CD4-positive, alpha-beta T cell treated with Interferon gamma for 1 hour (primary cell): ENCODE data around the gene CDH26.
A peak's percentile ranks its signal among the peaks of the same experiment; 100 is the strongest.

ENCODE experiments used
- DNase-seq: peaks from one replicate; pipeline ENCODE4 v3.0.0-alpha.2; 2020

The CDH26 gene

DNA sequence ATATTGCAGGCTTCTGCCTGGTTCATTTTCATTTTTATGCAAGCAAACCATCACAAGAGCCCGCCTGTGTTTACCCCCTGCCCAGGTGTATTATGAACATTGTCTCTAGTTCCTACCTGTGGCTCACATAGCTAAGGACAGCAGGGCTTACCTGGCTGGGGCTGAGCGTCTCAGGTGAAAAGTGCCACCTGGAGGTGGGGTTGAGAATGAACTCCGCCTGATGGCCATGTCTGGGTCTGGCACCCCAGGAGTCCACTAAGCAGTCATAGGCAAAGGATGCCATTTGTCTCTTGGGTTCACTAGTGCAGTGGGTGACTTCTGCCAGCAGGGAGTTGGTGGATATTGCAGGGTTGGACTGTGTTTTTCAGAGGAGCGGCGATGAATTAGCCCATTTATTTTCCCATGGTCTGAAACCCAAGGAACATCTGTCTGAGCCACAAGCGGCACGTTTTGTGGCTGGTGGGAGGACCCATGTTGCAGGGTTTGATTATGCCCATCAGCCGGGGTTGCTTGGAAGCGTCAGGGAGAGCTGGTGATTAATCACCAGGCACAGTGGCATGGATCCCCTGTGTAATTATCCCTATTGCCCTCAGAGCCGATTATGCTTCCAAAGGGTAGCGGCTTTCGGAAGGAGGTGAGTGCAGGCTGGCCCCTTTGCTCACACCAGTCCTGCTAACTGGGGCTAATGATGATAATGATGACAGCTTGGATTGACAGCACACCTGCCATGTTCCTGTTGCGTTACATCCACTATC is 92.1 kb downstream of the CDH26 start:
- no peak for DNase-seq

DNA sequence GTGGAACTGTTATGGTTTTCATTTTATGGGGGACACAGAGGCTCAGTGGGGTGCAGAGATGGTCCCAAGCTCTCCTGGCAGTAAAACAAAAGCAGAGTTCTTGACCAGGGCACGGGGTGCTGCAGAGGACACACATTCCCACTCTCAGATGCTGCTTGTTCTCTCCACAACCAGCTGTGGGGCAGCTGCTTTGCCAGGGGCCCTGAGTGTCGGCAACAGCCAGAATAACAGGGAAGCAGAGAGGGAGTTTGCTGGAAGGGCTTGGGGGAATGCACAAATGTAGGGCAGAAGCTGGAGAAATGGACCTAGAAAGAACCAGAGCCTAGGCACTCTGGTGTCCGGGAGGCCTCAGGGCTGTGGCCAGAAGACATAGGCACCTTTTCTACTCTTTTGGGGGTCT is 93.7 kb downstream of the CDH26 start:
- DNase-seq = no peak

DNA sequence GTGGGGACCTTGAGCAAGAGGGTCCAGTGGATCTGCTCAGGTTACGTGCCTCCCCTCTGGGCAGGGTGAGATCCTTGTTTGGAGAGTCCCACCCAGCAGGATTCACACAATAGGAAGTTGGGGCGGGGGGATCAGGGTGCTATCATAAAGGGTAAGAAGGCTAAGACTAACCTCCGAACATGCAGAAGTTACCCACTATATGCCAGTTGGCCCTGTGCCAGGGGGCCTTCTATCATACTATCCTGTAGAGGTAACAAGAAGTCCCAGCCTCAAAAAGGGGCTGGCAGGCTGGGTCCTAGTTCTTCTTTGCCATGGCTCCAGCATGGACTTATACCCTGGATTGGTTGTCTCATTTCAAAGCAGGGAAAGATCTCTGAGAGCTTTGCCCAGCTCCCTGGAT is 94.1 kb downstream of the CDH26 start:
- DNase-seq = no peak

DNA sequence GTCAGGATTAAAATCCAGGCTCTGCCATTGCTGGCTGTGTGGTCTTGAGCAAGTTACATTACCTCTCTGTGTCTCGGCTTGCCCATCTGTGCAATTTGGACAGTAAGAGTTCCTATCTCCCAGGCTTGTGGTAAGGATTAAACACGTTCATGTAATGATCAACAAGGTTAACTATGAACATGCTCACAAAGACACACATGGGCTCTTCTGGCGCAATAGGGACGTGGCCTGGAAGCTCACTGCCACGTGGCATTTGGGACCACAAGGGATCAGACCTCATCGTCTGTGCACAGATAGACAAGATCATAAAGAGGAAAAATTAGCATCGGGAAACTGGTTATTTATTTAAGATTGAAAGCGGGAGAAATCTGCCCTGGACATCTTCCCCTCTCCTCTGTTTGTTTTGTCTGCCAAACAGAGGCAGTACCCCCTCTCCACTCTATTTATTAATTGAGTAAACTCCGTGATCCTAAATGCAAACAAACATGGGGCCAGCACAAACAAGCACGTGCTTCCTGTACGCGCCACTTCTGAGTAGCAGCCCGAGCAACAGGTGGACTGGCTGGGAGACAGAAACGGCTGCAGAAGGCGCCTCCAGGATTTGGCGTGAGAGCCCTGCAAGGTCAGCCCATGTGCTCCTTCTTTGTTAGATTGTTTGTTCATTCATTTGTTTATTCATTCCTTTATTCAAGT is 95.0 kb downstream of the CDH26 start:
- DNase-seq = no peak

DNA sequence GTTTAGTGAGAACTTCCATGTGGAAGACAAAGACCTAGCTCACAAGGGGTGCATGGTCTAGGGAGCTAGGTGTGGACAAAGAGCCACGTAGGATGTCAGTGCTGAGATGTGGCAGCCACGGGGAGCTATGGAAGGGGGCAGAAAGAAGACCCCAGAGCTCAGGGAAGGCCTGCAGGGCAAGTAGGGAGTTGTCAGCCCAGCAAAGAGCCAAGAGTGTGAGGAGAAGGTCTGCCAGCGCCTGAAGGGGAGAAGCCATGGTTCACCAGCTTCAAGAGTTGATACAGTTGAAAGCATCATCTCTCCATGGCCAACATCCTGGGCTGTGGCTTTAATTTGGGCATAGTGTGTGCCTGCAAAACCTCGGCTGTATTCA is 95.6 kb downstream of the CDH26 start:
- no peak for DNase-seq

DNA sequence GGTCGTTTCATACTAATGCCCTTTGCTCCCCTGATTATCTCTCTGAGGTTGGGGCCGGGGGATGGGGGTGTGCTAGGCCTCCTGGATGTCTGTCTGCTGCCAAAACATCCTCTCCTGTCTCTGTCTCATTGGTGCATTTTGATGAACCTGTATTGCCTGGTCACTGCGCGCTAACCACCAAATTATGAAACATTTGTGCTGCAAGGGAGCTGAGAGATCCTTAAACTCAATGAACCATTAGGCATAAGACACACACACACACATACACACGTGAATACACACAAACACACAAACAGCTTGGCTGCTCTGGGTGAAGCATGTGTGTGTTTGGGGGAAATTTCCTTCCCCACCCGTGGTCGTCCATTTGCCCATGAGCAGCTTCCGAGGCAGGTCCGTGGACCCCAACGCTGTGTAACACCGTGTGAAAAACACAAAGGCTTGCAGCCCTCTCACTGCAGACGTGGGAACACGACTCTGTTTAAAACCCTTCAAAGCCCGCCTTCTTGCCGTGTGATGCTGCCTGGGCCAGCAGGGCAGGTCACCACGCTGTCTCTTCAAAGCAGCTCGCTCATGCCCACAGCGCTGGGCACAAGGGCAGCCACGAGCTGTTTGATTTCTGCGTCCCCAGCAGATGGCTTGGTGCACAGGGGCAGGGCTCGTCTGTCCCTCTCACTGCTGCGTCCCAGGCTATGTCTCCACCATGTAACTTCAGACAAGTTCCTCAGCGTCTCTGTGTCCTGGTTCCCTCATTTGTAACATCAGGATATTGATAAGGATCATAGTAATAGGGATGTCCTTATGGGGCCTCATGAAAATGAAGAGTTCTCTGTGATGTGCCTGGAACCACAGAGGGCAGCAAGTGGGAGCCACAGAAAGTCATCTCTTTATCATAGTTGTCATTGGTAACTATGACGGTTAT is 96.8 kb downstream of the CDH26 start:
- DNase-seq = peak; percentile 45

DNA sequence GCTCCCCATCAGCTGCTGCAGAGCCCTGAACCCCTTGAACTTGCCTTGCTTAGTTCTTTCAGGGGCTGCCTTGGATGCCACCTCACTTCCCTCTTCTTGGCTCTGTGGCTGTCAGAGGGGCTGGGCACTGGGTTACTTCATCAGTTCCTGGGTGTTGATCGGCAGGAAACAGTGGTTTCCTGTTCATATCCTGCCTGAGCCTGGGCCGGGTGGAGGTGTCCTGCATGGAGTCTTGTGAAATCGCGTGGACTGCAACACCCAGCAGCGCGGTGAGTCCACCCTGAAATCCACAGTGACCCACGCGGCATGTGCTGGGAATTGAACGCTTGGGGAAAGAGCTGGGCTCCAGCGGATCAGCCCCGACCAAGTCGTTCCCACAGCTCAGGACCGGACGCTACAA is 97.5 kb downstream of the CDH26 start:
- peak; percentile 74 for DNase-seq

DNA sequence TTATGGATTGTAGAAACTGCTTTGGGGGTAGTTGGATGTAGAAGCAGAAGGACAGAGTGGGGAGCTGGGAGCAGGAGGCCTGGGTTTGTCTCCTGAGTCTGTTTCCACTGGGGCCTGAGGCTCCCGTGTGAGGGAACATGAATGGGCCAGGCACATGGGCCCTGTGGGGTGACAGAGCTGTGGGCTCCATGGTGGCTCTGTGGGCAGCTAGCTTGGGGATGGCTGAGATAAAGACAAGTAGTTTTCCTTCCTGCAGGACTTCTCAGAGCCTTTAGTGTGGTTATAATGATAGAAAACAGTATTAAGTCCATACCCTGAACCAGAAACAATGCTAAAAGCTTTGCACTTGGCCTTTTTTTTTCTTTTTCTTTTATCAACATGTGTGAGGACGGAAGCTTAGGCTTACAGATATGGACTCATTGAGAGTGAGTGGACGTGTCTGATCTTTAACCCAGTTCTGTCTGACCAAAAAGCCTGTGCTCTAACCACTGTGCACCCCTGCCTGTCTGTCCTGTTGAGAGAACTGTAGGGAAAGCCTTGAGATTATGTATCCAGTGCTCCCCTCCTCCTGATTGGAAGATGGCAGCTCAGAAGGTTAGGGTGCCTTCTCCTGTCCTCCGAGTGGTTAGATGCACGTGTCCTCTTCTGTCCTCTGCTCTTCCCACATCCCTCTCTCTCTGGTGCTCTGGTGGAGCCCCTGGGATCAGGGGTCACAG is 98.3 kb downstream of the CDH26 start:
- DNase-seq = no peak

DNA sequence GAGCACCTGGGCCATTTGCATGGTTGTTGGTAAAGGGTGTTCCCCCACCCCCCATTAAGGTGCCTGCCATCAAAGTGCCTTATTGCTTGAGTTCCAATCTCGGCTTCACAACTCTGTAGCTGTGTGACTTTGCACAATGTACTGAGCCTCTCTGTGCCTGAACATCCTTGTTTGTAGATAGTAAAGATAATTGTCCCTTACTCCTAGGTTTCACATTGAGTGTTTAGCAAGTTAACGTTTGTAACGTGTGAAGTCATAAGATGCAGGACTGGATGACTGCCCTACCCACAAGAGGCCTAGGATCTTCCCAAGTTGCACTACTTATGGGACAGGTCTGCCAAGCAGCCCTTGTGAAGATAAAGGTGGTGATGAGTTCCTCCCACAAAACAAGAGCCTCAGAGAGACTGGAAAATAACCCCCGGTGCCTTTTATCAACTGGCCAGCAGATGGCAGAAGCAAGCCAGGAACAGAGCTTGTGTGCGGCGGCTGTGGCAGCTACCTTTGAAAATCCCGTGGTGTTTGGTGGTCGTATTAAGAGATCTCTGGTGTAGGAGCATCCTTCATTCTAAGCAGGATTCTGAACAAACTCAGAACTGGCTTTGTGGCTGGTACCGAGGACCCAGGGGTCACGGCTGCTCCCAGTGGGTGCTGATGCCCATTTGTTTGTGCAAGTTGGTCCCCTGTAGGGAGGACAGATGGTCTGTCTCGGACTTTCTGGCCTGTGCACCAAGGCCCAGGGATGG is 99.1 kb downstream of the CDH26 start:
- peak; percentile 58 for DNase-seq

DNA sequence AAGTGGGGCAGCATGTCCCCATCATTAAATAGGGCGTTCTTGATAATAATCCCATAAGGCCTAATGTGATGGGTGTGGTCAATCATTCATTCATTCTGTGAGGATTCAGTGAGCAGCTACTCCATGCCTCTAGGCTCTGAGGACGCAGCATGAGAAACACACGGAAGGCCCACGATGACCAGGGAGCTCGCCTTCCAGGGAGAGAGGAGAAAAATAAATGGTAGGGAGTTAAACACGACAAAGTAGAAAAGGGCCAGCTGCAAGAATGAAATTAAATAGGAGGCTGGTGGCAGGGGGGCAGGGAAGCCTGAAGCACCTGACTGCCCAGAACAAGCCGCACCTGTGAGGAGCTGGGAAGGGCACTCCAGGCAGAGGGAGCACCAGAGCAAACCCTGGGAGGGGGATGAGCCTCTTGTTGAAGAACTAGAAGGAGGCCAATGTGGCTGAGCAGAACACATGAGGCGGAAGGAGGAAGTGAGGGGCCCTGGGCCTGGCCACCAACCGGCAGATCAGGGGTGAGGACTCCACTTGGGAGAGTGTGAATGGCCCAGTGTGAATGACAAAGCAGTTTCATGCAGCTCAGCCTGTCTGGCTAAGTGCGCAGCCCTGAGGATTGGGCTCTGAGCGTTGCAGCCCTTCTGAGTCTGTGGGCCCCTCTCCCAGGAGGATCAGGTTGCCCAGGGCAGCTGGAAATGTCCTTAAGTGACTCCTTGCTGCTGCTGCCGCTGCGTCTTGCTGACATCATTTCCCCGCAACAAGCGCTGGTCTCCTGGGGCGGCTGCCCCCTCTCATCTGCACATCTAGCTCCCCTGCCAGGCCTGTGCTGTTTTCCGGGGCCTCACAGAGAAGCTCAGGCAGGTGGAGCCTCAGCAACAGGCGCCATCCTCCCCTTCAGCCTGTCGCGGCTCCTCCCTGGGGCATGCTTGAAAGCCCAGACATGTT is 99.9 kb downstream of the CDH26 start:
- peak; percentile 61 for DNase-seq

DNA sequence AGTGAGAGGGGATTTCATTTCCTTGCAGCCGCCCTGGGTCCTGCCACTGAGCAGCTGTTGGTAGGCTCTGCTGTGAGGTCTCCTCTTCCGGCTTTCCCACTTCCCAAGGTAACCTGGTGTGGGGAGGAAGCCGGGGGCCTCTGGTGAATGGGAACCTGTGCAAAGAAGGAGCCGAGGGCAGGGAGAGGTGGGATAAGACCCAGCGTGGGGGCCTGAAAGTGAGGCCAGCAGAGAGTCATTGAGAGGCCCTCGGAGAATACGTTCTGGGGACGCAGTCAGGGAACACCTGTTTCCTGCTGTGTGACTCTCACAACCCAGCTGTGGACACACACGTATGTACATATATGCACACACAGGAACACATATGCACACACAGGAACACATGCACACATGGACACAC is 100.7 kb downstream of the CDH26 start:
- DNase-seq = no peak

DNA sequence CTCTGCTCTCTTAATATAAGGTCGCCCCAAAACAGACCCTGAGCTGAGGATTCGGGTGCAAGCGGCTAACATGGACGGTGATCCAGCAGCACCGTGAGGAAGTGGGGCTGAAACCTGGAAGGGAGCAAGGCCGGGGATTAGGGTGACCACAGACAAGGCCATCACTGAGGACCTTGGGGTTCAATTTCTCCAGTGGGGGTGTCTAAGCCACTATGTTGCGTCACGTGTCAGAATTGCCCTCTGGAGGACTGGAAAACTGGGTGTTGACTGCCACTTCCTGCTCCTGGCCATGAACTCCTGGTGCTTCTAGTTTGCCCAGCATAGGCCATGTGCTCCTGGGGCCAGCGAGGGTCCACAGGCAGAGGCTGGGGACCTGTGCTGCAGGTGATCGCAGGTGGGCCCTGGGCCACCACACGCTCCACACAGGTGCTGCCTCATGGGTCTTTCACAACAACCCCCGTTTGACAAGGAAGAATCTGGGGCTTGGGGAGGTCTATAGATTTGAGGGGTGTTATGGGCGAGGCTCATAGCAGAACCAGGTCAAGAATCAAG is 101.9 kb downstream of the CDH26 start:
- no peak for DNase-seq

DNA sequence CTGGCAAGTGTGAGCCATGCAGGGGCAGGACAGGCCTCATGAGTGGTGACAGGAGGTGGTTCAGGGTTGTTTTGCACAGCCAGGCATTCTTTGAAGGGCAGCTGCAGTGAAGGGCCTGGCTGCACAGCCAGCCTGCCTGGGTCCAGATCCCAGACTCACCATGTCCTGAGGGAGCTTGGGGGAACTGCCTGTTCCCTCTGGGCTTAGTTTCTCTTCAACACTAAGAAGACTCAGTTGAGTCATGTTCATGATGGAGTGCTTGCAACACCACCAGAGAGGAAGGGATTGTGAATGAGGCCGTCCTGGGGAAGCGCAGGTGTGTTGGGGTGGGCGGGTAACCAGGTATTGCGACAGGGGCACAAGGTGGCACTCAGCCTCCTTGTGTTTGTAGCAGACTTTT is 102.4 kb downstream of the CDH26 start:
- no peak for DNase-seq

DNA sequence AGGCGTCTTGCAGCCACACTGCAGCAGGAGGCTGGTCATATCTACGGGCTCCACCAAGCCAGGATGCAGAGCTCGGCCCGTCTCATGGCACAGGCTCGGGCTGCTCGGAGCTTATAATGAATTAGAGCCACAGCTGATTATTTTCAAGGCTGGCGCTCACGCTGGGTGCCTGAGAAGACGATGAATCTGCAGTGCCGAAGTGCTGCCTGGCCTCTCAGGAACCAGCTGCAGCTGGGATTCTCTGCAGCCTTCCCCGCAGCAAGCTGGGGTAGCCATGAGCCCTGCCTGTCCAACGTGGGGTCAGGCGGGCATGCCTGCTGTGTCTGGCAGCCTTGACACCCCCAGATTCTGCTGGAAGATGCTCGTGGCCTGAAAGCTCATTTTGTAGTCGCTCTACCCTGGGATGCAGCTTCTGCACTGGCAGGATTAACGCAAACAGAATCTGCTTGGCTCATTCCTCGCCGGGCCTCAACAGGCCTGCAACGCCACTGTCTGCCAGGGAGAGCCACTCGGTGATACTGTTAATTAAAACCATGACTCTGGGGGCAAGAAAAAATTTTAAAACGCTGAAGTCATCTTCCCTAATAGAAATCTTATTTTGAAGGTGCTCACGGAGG is 104.3 kb downstream of the CDH26 start:
- no peak for DNase-seq

DNA sequence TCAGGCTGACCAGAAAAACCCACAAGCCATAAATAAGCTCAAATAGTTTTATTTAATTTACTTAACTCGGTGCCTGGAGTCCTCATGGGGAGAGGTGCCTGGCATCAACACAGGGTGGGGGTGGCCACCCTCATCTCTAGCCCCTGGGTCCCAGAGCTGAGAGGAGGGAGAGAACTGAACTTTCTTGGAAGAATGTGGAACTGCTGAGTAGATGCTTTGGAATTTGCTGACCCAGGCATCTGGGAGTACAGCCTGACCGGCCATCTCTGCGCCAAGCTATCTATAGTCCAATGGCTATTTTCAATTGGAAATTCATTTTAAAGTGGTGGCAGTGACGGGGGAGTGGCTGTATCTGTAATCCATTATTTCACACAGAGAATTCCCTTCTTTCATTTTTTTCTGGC is 104.8 kb downstream of the CDH26 start:
- no peak for DNase-seq

DNA sequence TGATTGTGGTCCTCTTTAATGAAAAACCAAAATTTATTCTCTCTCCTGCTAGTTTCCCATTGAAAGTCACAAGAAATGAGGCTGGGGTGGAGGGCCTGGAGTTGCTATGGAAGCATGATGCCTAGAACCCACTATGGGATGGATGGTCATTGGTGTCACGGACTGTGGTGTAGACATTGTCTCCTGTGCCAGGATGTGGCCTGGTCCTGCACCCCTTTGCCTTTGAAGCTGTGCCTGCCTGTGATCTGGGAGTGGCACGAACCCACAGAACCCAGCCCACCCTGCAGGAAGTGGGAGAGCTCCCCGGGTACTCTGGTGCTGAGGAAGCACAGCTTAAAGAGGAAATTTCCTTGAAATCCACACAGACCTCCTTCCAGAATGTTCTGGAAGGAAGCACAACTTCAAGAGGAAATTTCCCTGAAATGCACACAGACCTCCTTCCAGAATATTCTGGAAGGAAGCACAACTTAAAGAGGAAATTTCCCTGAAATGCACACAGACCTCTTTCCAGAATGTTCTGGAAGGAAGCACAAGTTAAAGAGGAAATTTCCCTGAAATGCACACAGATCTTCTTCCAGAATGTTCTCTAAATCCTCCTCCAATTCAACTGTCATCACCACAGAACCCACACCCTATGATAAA is 105.6 kb downstream of the CDH26 start:
- no peak for DNase-seq
